Tibial artery (tissue), 4 donors: ENCODE data around the gene CCHCR1.
"Not testable (repeated sequence)": the region's sequence is repeated elsewhere in the genome, so short reads cannot be mapped to it uniquely, and the experiment has no call there.

ENCODE experiments used
- DNase-seq, 2 donors: peaks; one replicate each; pipeline ENCODE4 v3.0.0-alpha.2; 2019
- H3K27ac ChIP-seq, 2 donors: fragments of 200-600 bp; sonication (generic) in 1 of 2; 1 replicate in 1 of 2; 2 replicates in 1 of 2; pipeline ENCODE4 v1.5.1; 2018 to 2019; ENCODE audit warnings: mild to moderate bottlenecking in 1 of 2
- H3K27me3 ChIP-seq, 2 donors: fragments of 200-600 bp; sonication (generic) in 1 of 2; one replicate each; pipeline versions ENCODE4 v1.5.1 to v1.6.0; 2016 to 2019
- H3K36me3 ChIP-seq, 3 donors: fragments of 200-600 bp; sonication (generic) in 2 of 3; one replicate each; pipeline ENCODE4 v1.5.1; 2016 to 2019; ENCODE audit warnings: mild to moderate bottlenecking in 2 of 3
- H3K4me1 ChIP-seq, 4 donors: fragments of 200-600 bp; sonication (generic) in 2 of 4; 1 replicate in 3 of 4; 2 replicates in 1 of 4; pipeline ENCODE4 v1.5.1; 2016 to 2019
- H3K4me3 ChIP-seq, 2 donors: fragments of 200-600 bp; sonication (generic) in 1 of 2; 1 replicate in 1 of 2; 2 replicates in 1 of 2; pipeline ENCODE4 v1.5.1; 2018 to 2019; ENCODE audit warnings: mild to moderate bottlenecking in 2 of 2
- H3K9me3 ChIP-seq, 3 donors: fragments of 200-600 bp; sonication (generic) in 1 of 3; one replicate each; pipeline ENCODE4 v1.5.1; 2016 to 2019
- intact Hi-C: fragments of 100-400 bp; cut with DNase I; formaldehyde crosslinking; loops from one replicate; pipeline ENCODE4 v1.15.0; 2023; ENCODE audit warnings: low total_unique reads
- TF ChIP-seq, protein P1 (sequence below), 2 experiments: fragments of 200-600 bp in 1 of 2; fragments of 450-650 bp in 1 of 2; IDR thresholded peaks; one replicate each; pipeline ENCODE4 v1.5.1; 2017 to 2019; ENCODE audit warnings: antibody characterized with exemption in 2 of 2, mild to moderate bottlenecking in 1 of 2, moderate library complexity in 1 of 2

CCHCR1 gene

DNA sequence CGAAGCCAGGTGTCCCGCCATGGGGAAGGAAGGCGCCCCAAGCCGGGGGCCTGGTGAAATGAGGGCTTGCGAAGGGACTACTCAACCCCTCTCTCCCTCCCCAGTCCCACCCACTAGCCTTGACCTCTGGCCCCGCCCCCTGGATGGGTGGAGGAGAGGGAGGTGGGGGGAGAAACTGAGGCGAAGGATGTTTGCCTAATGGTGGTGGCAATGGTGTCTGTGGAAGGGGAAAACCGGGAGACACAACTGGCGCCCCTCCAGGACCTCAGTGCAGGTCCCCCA, 12.9 kb upstream of the CCHCR1 start, which contains the start of gene POU5F1:
Gene POU5F1 (minus strand): TSS at position 83 of the 282 bp plus-strand sequence. CDS start 62 bp downstream, at position 21.
- no peaks in the 10 kb centered on the region for H3K27me3 ChIP-seq
- H3K9me3 ChIP-seq: no peaks in the 10 kb centered on the region
- no peak within 1 kb of the TSS for H3K27ac ChIP-seq
- DNase-seq: no peak
- H3K36me3 ChIP-seq: no peaks in the 10 kb centered on the region
- no peaks in the 10 kb centered on the region for H3K4me1 ChIP-seq
- intact Hi-C loops: no loop called here
- TF ChIP-seq, protein P1, sequence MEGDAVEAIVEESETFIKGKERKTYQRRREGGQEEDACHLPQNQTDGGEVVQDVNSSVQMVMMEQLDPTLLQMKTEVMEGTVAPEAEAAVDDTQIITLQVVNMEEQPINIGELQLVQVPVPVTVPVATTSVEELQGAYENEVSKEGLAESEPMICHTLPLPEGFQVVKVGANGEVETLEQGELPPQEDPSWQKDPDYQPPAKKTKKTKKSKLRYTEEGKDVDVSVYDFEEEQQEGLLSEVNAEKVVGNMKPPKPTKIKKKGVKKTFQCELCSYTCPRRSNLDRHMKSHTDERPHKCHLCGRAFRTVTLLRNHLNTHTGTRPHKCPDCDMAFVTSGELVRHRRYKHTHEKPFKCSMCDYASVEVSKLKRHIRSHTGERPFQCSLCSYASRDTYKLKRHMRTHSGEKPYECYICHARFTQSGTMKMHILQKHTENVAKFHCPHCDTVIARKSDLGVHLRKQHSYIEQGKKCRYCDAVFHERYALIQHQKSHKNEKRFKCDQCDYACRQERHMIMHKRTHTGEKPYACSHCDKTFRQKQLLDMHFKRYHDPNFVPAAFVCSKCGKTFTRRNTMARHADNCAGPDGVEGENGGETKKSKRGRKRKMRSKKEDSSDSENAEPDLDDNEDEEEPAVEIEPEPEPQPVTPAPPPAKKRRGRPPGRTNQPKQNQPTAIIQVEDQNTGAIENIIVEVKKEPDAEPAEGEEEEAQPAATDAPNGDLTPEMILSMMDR (IDR thresholded peaks at IDR 0.05): no peak
- H3K4me3 ChIP-seq: no peak within 1 kb of the TSS

DNA sequence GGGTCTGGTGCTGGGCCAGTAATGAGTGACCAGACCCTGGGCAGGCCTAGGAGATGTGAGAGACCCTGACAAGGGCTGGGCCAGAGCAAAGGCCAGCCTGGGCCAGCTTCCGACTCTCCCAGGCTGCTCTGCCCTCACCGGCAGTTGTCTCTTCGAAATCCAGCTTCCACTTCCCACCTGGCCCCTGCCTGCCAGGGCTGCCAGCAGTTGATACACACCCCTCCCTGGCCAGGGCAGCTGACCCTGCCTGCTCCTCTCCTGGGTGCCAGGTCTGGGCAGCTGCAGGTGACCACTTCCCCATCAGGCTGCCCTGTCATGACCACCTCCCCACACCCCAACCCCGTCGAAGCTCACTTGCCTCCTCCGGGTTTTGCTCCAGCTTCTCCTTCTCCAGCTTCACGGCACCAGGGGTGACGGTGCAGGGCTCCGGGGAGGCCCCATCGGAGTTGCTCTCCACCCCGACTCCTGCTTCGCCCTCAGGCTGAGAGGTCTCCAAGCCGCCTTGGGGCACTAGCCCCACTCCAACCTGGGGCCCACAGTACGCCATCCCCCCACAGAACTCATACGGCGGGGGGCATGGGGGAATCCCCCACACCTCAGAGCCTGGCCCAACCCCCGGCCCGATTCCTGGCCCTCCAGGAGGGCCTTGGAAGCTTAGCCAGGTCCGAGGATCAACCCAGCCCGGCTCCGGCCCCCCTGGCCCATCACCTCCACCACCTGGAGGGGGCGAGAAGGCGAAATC, 12.4 kb upstream of the CCHCR1 start:
- H3K27me3 ChIP-seq, H3K9me3 ChIP-seq, H3K4me3 ChIP-seq, intact Hi-C loops, H3K4me1 ChIP-seq, H3K27ac ChIP-seq, DNase-seq, H3K36me3 ChIP-seq: not testable (repeated sequence)

DNA sequence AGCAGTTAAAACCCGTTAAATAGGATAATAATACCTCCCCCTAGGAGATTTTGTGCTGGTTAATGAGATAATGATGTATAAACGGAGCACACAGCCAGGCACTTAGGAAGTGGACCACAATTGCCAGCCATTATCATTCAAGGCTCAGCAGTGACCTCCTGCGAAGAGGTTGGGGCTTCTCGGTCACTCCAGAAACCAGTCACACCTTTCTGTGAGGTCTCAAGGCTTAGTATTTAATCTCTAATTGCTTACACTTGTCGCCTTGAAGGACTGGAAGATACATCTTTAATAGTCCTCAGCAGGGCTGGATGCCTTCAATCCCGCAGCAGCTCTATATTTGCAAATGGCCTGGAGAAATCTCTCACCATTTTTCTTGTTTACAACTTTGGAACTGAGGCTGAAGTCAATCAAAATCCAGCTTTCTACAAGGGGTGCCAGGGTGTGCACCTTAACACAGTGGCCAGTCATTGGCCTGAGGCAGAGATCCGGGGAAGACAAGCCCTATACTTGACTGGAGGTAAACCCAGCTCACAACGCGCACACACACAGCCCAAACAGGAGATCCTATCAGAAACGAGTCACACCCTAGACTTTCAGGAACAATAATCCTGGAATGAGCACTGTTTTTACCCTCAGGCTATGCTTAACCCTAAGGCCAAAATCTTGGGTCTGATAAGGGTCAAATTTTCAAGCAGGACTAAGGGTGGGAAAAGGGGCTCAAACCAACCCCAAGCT, 11.7 kb upstream of the CCHCR1 start:
- H3K27me3 ChIP-seq: no peaks in the 10 kb centered on the region
- intact Hi-C loops: no loop called here

DNA sequence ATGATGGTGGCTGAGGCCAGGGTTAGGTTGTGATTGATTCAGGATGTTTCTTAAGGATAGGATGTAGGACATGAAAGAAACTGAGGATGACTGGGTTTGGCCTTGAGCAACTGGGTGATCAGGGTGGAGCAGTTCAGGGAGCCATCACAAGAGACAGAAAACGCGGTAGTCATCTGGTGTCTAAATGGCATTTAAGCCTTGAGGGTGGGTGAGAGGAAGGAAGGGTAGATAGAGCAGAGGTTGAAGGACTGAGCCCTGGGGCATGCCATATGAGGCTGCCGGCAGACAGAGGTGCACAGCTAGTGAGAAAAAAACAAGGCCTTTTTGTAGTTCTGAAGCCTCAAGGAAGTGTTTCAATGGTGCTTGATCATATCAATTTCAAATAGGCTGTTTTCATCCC, 11.0 kb upstream of the CCHCR1 start:
- H3K36me3 ChIP-seq: no peaks in the 10 kb centered on the region
- no peaks in the 10 kb centered on the region for H3K27me3 ChIP-seq
- no peak for DNase-seq
- H3K4me3 ChIP-seq: no peak overlapping the region
- H3K27ac ChIP-seq: no peak overlapping the region
- no peaks in the 10 kb centered on the region for H3K4me1 ChIP-seq
- TF ChIP-seq, protein P1 (IDR thresholded peaks at IDR 0.05): no peak
- intact Hi-C loops: no loop called here
- H3K9me3 ChIP-seq: no peaks in the 10 kb centered on the region

More for the DNA sequence above, 11.7 kb upstream of the CCHCR1 start:
- TF ChIP-seq, protein P1 (IDR thresholded peaks at IDR 0.05): no peak
- Histone ChIP-seq H3K4me3 (no peak overlapping the region), H3K27ac (no peak overlapping the region), H3K4me1 (no peaks in the 10 kb centered on the region), H3K36me3 (no peaks in the 10 kb centered on the region), H3K9me3 (no peaks in the 10 kb centered on the region)
- DNase-seq: no peak

DNA sequence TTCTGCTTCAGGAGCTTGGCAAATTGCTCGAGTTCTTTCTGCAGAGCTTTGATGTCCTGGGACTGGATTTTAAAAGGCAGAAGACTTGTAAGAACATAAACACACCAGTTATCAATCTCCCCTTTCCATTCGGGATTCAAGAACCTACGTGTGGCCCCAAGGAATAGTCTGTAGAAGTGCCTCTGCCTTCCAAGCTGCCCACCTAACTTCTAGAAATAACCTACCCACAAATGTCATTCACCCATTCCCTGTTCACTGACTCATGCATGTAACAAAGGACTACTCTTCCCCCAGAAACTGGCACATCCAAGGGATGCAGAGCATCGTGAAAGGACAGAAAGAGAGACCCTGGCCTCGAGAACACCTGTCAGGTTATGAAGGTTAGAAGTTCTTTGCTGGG, 8.4 kb upstream of the CCHCR1 start:
- no peak for DNase-seq
- TF ChIP-seq, protein P1 (IDR thresholded peaks at IDR 0.05): no peak

DNA sequence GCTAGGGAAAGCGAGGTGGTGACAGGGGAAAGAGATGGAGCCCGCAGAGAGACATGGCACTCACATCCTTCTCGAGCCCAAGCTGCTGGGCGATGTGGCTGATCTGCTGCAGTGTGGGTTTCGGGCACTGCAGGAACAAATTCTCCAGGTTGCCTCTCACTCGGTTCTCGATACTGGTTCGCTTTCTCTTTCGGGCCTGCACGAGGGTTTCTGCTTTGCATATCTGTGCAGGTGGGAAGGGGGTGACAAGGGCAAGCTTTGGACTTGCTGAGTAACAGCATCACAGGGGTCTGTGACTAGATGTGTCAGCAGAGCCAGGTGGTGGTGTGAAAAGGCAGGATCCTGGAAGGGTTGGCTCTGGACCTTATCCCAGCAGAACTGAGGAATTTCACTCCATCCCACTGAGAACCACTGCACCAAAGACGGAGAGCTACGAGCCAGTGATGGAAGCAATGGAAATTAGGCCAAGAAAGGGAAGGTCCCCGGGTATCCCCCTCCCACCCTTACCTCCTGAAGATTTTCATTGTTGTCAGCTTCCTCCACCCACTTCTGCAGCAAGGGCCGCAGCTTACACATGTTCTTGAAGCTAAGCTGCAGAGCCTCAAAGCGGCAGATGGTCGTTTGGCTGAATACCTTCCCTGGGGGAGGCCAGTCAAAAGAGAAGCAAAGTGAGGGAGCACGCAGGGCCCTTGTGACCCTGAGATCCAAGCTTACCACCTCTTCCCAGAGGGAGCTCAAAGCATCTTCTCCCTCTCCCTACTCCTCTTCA, 7.6 kb upstream of the CCHCR1 start:
- H3K27ac ChIP-seq, H3K9me3 ChIP-seq, H3K4me1 ChIP-seq, DNase-seq, H3K4me3 ChIP-seq, intact Hi-C loops, H3K27me3 ChIP-seq: not testable (repeated sequence)
- peaks cover 0 to 15% (median 0%) of the 10 kb centered on the region in 3 donors for H3K36me3 ChIP-seq

More for the DNA sequence above, 8.4 kb upstream of the CCHCR1 start:
- no peaks in the 10 kb centered on the region for H3K4me1 ChIP-seq
- no peaks in the 10 kb centered on the region for H3K27me3 ChIP-seq
- no peak overlapping the region for H3K27ac ChIP-seq
- peaks cover 0 to 15% (median 0%) of the 10 kb centered on the region in 3 donors for H3K36me3 ChIP-seq
- H3K9me3 ChIP-seq: no peaks in the 10 kb centered on the region
- H3K4me3 ChIP-seq: no peak overlapping the region
- intact Hi-C loops: no loop called here

DNA sequence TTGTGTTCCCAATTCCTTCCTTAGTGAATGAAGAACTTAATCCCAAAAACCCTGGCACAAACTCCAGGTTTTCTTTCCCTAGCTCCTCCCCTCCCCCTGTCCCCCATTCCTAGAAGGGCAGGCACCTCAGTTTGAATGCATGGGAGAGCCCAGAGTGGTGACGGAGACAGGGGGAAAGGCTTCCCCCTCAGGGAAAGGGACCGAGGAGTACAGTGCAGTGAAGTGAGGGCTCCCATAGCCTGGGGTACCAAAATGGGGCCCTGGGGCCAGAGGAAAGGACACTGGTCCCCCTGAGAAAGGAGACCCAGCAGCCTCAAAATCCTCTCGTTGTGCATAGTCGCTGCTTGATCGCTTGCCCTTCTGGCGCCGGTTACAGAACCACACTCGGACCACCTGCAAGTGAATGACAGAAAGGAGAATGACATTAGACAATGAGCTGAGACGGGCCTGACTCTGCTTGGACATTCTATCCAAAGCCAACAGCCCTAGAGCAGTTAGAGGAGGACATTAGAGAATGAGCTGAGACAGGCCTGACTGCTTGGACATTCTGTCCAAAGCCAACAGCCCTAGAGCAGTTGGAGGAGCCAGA, 7.0 kb upstream of the CCHCR1 start:
- peaks cover 0 to 15% (median 0%) of the 10 kb centered on the region in 3 donors for H3K36me3 ChIP-seq

More for the DNA sequence above, 7.0 kb upstream of the CCHCR1 start:
- H3K27ac ChIP-seq, H3K9me3 ChIP-seq, intact Hi-C loops, H3K27me3 ChIP-seq, H3K4me1 ChIP-seq, DNase-seq, H3K4me3 ChIP-seq: not testable (repeated sequence)
